ENCODE data around the gene RBM33.

Gene RBM33

DNA sequence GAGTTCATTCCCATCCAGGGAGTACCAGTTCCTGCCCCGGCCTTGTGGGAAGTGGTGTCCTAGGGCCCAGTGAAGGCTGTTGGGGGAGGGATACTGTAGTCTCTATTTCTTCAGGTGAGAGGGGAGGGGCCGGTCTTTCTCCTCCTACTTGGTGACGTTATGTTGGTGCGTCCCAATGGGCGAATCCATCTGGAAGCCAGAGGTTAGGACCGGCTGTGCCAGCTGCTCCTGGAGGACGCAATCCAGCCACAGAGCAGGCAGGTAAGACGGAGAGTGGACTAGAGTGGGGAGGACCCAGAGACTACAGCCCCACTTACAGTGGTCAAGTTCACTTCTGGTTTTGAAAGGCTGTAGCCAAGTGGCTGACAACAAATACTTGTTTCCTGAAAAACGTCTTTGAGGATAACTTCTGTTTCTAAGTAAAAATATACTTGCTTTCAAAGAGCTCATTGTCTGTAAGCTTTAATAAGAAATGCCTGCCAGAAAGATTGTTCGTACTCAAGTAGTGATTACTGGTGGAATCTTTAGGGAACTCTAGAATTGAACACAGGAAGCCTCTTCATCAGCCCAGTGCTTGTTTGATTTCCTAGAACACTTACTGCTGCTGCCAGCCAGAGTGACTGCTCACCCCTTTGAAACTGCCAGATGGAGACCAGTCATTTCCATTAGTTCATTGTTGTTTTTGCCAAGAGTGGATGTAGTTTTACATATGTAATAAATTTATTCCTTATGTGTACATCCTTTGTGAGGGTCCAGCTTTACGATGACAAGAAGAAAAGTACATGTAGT, 25.4 kb downstream of the RBM33 start:
- no peaks in the 10 kb centered on the region for H3K9me3 ChIP-seq (ENCODE audit: control insufficient read depth, low read length)
- no peak overlapping the region for H3K9ac ChIP-seq (ENCODE audit: low read length)
- H3K4me1 ChIP-seq (ENCODE audit: control insufficient read depth, insufficient read depth, low read length): no peaks in the 10 kb centered on the region
- no peaks in the 10 kb centered on the region for H3K27me3 ChIP-seq (ENCODE audit: control insufficient read depth, insufficient read depth, low read length)
- H3K36me3 ChIP-seq (ENCODE audit: control insufficient read depth, insufficient read depth, low read length): no peaks in the 10 kb centered on the region
- no peak overlapping the region for H3K4me3 ChIP-seq (ENCODE audit: low read length)

GRCh38 chr7:155670521-155670920, 26.1 kb downstream of the RBM33 start:
- H3K4me1 ChIP-seq (ENCODE audit: control insufficient read depth, insufficient read depth, low read length): no peaks in the 10 kb centered on the region

GRCh38 chr7:155674556-155674955, 30.1 kb downstream of the RBM33 start:
- no peaks in the 10 kb centered on the region for H3K4me1 ChIP-seq (ENCODE audit: control insufficient read depth, insufficient read depth, low read length)
- H3K9me3 ChIP-seq (ENCODE audit: control insufficient read depth, low read length): no peaks in the 10 kb centered on the region
- H3K9ac ChIP-seq (ENCODE audit: low read length): no peak overlapping the region
- no peaks in the 10 kb centered on the region for H3K36me3 ChIP-seq (ENCODE audit: control insufficient read depth, insufficient read depth, low read length)
- H3K27me3 ChIP-seq (ENCODE audit: control insufficient read depth, insufficient read depth, low read length): no peaks in the 10 kb centered on the region
- no peak overlapping the region for H3K4me3 ChIP-seq (ENCODE audit: low read length)

More at GRCh38 chr7:155670521-155670920, 26.1 kb downstream of the RBM33 start:
- H3K9me3 ChIP-seq (ENCODE audit: control insufficient read depth, low read length): no peaks in the 10 kb centered on the region
- no peaks in the 10 kb centered on the region for H3K27me3 ChIP-seq (ENCODE audit: control insufficient read depth, insufficient read depth, low read length)
- H3K9ac ChIP-seq (ENCODE audit: low read length): no peak overlapping the region
- no peaks in the 10 kb centered on the region for H3K36me3 ChIP-seq (ENCODE audit: control insufficient read depth, insufficient read depth, low read length)
- no peak overlapping the region for H3K4me3 ChIP-seq (ENCODE audit: low read length)

GRCh38 chr7:155676052-155676451, 31.6 kb downstream of the RBM33 start:
- no peaks in the 10 kb centered on the region for H3K27me3 ChIP-seq (ENCODE audit: control insufficient read depth, insufficient read depth, low read length)
- no peaks in the 10 kb centered on the region for H3K9me3 ChIP-seq (ENCODE audit: control insufficient read depth, low read length)
- H3K36me3 ChIP-seq (ENCODE audit: control insufficient read depth, insufficient read depth, low read length): no peaks in the 10 kb centered on the region
- no peak overlapping the region for H3K4me3 ChIP-seq (ENCODE audit: low read length)
- no peaks in the 10 kb centered on the region for H3K4me1 ChIP-seq (ENCODE audit: control insufficient read depth, insufficient read depth, low read length)
- H3K9ac ChIP-seq (ENCODE audit: low read length): no peak overlapping the region

DNA sequence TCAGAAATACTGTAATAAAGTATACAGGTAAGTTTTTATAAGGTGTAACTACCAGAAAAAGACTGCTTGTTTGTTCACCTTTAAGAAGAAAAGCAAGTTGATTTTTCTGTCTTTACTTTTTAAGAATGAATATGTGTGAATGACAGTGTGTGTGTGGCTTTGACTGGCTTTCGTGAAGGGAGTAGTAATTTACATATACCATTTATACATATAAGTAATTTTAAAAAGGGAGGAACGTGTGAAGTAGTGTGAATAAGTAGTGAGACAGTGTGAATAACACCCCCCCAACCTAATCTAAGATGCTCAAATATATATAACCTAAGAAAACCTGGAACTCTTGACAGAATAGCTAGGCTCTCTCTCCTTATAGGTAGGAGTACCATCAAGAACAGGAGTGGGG, 33.2 kb downstream of the RBM33 start:
- Histone ChIP-seq H3K36me3 (ENCODE audit: control insufficient read depth, insufficient read depth, low read length) (no peaks in the 10 kb centered on the region), H3K27me3 (ENCODE audit: control insufficient read depth, insufficient read depth, low read length) (no peaks in the 10 kb centered on the region), H3K4me1 (ENCODE audit: control insufficient read depth, insufficient read depth, low read length) (no peaks in the 10 kb centered on the region), H3K9me3 (ENCODE audit: control insufficient read depth, low read length) (no peaks in the 10 kb centered on the region), H3K4me3 (ENCODE audit: low read length) (no peak overlapping the region), H3K9ac (ENCODE audit: low read length) (no peak overlapping the region)

GRCh38 chr7:155680124-155680523, 35.7 kb downstream of the RBM33 start:
- Histone ChIP-seq H3K27me3 (ENCODE audit: control insufficient read depth, insufficient read depth, low read length) (no peaks in the 10 kb centered on the region), H3K4me3 (ENCODE audit: low read length) (no peak overlapping the region), H3K4me1 (ENCODE audit: control insufficient read depth, insufficient read depth, low read length) (no peaks in the 10 kb centered on the region), H3K9ac (ENCODE audit: low read length) (no peak overlapping the region), H3K36me3 (ENCODE audit: control insufficient read depth, insufficient read depth, low read length) (no peaks in the 10 kb centered on the region), H3K9me3 (ENCODE audit: control insufficient read depth, low read length) (no peaks in the 10 kb centered on the region)

GRCh38 chr7:155680864-155681263, 36.4 kb downstream of the RBM33 start:
- H3K4me1 ChIP-seq (ENCODE audit: control insufficient read depth, insufficient read depth, low read length): no peaks in the 10 kb centered on the region
- H3K9ac ChIP-seq (ENCODE audit: low read length): no peak overlapping the region
- H3K36me3 ChIP-seq (ENCODE audit: control insufficient read depth, insufficient read depth, low read length): no peaks in the 10 kb centered on the region
- no peaks in the 10 kb centered on the region for H3K9me3 ChIP-seq (ENCODE audit: control insufficient read depth, low read length)
- H3K27me3 ChIP-seq (ENCODE audit: control insufficient read depth, insufficient read depth, low read length): no peaks in the 10 kb centered on the region
- no peak overlapping the region for H3K4me3 ChIP-seq (ENCODE audit: low read length)

DNA sequence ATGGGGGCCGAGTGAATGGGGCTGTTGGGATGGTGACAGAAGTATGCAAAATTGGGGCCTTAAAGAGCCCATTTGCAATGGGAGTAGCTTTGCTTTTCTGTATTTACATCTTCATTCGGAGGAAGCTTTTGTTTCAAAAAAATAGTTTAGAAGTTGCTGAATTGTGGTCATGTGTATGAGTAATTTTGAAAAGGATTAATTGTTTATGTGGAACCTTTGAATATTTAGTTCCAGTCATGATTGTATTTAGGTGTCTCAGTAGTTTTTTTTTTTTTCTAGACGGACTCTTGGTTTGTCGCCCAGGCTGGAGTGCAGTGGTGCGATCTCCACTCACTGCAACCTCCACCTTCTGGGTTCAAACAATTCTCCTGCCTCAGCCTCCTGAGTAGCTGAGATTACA, 37.2 kb downstream of the RBM33 start:
- Histone ChIP-seq H3K36me3 (ENCODE audit: control insufficient read depth, insufficient read depth, low read length) (no peaks in the 10 kb centered on the region), H3K9me3 (ENCODE audit: control insufficient read depth, low read length) (no peaks in the 10 kb centered on the region), H3K4me1 (ENCODE audit: control insufficient read depth, insufficient read depth, low read length) (no peaks in the 10 kb centered on the region), H3K4me3 (ENCODE audit: low read length) (no peak overlapping the region), H3K27me3 (ENCODE audit: control insufficient read depth, insufficient read depth, low read length) (no peaks in the 10 kb centered on the region), H3K9ac (ENCODE audit: low read length) (no peak overlapping the region)

- Histone ChIP-seq H3K36me3 (ENCODE audit: control insufficient read depth, insufficient read depth, low read length) (no peaks in the 10 kb centered on the region), H3K9me3 (ENCODE audit: control insufficient read depth, low read length) (no peaks in the 10 kb centered on the region), H3K4me1 (ENCODE audit: control insufficient read depth, insufficient read depth, low read length) (no peaks in the 10 kb centered on the region), H3K9ac (ENCODE audit: low read length) (no peak overlapping the region), H3K27me3 (ENCODE audit: control insufficient read depth, insufficient read depth, low read length) (no peaks in the 10 kb centered on the region), H3K4me3 (ENCODE audit: low read length) (no peak overlapping the region)
Observed at GRCh38 chr7:155682484-155682883, 38.0 kb downstream of the RBM33 start.

DNA sequence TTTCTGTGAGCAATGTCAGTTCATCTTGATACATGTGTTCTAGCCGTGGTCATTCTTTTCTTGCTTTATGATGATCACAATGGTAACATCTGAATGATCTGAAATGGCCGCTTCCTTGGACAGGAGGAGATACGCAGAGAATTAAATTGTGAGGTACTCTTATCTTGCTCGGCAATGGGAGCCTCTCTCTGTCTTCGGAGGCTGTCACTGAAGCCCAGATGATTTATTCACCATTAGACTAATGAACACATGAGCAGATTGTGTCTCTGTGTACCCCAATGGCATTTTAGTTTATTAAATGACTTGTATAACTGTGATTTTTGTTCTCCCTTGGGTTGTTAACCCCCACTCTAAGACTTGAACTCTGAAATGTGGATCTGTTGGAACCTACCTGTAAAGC, 38.6 kb downstream of the RBM33 start:
- no peak overlapping the region for H3K4me3 ChIP-seq (ENCODE audit: low read length)
- H3K36me3 ChIP-seq (ENCODE audit: control insufficient read depth, insufficient read depth, low read length): no peaks in the 10 kb centered on the region
- H3K4me1 ChIP-seq (ENCODE audit: control insufficient read depth, insufficient read depth, low read length): no peaks in the 10 kb centered on the region

DNA sequence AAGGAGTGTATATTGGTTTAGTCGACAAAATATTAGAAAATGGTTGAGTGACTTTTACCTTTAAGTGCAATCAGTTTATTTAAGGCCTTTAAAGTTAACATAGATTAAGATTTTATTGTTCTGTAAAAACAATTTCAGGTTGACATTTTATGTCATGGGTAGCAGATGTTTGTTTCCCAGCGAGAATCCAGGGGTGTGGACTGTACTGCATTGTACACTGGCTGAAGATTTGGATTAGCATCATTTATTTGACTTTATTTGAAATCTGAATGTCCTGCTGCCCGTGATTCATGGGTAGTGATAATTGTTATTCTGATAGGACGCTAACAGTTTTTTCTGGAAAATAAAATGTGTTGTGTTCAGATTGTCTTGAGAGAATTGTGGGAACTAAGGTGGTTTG, 39.3 kb downstream of the RBM33 start:
- Histone ChIP-seq H3K36me3 (ENCODE audit: control insufficient read depth, insufficient read depth, low read length) (no peaks in the 10 kb centered on the region), H3K4me3 (ENCODE audit: low read length) (no peak overlapping the region), H3K9ac (ENCODE audit: low read length) (no peak overlapping the region), H3K4me1 (ENCODE audit: control insufficient read depth, insufficient read depth, low read length) (no peaks in the 10 kb centered on the region), H3K27me3 (ENCODE audit: control insufficient read depth, insufficient read depth, low read length) (no peaks in the 10 kb centered on the region), H3K9me3 (ENCODE audit: control insufficient read depth, low read length) (no peaks in the 10 kb centered on the region)

More for the DNA sequence above, 38.6 kb downstream of the RBM33 start:
- Histone ChIP-seq H3K9ac (ENCODE audit: low read length) (no peak overlapping the region), H3K27me3 (ENCODE audit: control insufficient read depth, insufficient read depth, low read length) (no peaks in the 10 kb centered on the region), H3K9me3 (ENCODE audit: control insufficient read depth, low read length) (no peaks in the 10 kb centered on the region)

DNA sequence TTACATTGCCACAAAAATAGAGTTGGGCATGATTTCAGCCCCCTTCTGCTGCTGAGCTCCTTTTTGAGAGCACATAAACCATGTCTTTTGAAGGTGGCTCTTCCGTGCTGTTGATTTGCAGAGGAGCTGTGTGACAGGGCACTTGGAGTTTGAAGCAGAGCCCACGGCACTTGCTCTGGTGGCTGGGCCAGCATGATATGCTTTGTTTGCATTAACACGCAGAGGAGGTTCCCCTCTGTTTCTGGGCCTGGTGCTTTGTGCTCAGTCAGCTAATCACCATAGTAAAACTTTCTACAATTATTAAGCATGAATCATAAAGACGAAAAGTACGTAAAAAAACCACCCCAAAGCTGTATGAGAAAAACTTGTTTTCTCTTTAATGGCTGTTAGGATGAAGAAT, 40.1 kb downstream of the RBM33 start:
- Histone ChIP-seq H3K9me3 (ENCODE audit: control insufficient read depth, low read length) (no peaks in the 10 kb centered on the region), H3K9ac (ENCODE audit: low read length) (no peak overlapping the region), H3K36me3 (ENCODE audit: control insufficient read depth, insufficient read depth, low read length) (no peaks in the 10 kb centered on the region), H3K27me3 (ENCODE audit: control insufficient read depth, insufficient read depth, low read length) (no peaks in the 10 kb centered on the region), H3K4me3 (ENCODE audit: low read length) (no peak overlapping the region), H3K4me1 (ENCODE audit: control insufficient read depth, insufficient read depth, low read length) (no peaks in the 10 kb centered on the region)
